Suppressor macrophage treated with lipopolysaccharide for 4 hours (primary cell): Measurements from ENCODE around the gene RASAL1.

ENCODE experiments used
- DNase-seq: peaks from one replicate; pipeline ENCODE4 v3.0.0-alpha.2; 2020

RASAL1 gene

DNA sequence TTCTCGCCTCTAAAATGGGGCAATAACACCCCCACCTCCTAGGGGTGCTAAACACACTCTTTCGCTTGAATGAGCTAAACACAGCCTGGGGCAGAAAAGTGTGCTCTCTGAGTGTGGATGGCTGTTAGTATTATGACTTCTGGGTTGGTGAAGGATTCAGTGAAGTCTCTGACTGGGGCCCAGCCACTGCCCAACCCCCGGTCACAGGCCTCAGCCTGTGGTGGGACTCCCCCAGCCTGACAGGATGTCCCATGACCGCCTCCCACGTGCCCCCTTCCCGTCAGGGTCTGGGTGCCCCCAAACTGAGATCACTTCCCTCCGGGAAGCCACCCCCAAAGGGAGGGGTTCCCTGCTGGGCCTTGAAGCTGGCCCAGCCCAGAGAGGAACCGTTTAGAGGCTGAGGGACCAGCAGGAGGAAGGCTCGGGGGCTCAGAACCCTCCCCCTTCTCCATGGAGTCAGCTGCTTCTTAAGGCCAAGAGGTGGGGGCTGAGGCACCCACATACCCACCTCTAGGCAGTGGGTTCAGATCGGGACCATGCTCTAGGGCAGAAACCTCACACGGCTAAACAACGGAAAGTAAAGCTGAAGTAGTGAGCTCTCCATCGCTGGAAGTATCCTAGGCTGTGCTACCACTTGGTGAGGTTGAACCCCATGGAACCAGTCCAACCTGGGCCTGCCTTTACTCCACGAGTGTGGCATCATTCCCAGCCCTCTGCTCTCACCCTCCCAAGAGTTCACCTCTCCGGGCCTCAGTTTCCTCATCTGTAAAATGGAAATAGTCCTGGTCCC is 65.2 kb downstream of the RASAL1 start:
- DNase-seq = peak; percentile 92

GRCh38 chr12:113069751-113070116 is 65.8 kb downstream of the RASAL1 start:
- DNase-seq = no peak

DNA sequence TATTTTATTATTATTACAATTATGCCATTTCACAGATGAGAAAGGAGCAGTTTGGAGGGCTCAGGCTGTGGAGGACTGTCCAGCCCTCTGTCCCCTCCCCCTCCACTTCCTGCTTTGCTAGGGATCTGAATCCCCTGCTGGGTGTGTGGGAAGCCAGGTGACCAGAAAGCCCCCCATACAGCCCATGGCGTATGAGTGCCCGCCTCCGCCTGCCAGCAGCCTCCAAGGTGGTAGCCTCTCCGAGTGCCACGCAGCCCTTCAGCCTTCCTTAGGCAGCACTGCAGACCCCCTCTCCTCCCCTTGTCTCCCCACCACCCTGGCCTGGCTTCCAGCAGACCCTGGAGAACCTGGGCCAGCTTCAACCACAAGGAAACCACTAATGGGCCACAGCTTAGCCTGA is 66.4 kb downstream of the RASAL1 start:
- DNase-seq = no peak

- DNase-seq = no peak
Measured at GRCh38 chr12:113067987-113068935, 67.3 kb downstream of the RASAL1 start.

DNA sequence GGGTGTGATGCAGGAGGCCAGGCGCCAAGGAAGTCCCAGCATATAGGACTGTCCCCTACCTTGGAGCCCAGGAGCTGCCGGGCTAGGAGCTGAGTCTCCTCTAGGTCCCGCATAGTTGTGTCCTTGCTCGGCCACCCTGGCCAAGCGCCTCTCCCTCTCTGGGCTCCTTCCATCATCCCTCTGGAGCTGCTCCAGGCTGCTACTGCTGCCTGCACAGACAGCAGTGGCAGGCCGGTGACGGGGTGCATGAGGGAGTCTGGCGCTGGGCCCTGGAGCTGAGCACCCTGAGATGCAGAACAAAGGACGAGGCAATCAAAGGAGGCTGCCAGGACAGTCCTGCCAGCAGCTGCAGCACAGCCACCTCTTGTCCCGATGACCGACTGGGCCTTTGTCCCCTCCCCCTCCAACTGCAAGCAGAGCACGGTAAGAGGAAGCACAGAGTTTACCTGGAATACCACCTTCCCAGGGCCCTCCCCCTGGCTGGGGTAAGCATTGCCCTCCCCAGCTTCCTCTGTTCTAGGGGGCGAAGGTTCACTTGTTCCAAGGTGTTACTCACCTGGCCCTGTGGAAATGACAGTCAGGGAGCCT is 68.7 kb downstream of the RASAL1 start:
- no peak for DNase-seq

- DNase-seq = no peak
Measured at GRCh38 chr12:113065126-113066007, 70.2 kb downstream of the RASAL1 start.

DNA sequence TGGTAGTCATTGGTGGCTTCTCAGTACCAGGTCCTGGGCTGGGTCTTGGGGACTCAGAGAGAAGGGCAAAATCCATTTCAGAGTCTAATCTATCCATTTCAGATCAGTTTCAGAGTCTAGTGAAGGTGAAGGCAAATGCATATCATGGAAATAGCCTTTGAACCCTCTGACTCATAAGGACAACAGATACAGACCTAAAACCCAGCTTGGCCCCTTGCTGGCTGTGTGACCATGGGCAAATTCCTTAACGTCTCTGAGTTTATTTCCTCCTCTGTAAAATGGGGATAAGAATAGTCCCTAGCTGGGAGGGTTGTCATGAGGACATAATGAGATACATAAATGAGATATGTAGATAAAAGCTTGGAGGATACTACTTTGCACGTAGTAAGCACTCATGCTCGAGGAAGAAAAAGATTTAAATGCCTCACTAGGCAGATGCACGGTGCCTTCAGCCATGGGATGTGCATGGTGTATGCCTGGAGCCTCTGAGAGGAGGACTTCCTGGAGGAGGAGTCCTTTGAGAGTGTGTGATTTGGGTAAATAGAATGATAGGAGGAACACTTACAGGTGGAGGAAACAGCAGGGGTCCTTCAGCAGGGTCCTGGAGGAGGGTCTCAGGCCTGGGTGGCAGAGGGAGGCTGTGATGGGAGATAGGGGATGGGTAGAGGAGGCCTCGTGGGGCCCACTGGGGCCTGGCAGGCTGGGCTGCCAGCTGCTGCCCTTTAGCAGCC is 71.0 kb downstream of the RASAL1 start:
- no peak for DNase-seq

DNA sequence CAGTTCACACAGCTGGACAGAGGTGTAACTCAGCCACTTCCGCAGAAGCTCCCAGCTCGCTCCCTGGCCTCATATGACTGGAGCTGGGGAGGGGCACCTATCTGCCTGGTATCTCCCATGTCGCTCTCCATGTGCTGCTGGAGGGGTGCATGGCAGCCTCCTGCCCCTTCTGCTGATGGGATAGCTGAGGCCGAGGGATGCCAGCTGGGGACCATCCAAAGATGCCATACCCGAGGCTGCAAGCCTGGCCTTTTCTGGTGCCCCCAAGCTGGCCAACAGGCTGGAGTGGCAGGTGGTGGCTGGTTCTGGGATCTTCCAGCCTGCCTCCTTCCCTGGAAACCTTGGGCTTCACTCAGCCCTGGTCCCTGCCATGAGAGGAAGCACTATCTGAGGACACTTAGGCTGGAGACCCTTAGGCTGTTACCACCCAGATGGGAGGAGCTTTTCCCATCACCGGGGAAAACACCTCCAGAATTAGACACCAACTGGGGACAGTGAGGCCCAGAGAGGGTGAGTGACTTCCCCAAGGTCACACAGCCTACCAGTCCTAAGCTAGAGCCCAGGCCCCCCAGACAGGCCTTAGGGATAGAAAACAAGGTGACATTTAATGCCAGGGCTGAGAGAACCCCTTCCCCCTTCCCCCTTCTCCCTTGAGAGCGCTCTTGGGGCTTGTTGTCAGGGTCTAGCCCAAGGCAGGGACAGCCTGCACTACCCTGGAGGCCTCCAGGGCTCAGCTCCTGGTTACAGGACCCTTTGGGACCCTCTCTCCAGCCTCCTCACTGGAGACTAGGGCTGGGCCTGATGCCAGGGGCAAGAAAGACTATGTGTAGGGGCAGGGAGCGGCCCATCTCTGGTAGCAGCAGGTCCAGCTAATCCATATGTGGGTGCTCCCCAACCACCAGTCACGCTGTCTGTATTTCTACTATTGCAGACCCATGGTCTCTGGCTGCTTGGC is 71.9 kb downstream of the RASAL1 start:
- no peak for DNase-seq

- DNase-seq = peak; percentile 55
Measured at GRCh38 chr12:113062502-113063395, 72.8 kb downstream of the RASAL1 start.

GRCh38 chr12:113061061-113061694 is 74.4 kb downstream of the RASAL1 start:
- no peak for DNase-seq

DNA sequence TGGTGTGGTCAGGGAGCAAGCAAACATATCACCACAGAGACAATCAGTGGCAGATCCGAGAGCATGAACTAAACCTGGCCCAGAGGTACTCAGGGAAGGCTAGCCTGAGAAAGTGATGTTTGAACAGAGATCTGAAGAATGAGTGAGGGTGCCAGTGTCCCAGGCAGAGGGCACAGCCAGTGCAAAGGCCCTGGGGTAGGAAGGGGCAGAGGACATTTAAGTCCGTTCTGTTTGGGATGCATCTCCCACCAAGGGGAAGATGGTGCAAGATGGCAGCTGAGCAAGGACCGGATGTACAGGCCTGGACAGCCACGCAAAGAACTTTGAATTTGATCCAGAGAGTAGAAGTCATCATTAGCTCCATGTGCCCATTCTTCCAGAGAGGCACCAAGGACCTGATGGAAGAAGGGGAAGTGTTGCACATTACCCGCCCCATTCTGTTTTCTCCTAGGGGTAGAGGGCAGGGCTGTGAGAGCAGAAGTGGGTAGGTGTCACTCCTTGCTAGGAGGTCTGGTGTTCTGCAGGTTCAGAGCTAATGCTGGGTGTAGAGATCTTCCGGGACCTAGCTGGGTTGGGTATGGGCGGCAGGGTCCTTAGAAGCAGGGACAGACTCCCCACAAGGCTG is 75.1 kb downstream of the RASAL1 start:
- no peak for DNase-seq

GRCh38 chr12:113059071-113059595 is 76.4 kb downstream of the RASAL1 start:
- no peak for DNase-seq

GRCh38 chr12:113058553-113058952 is 77.0 kb downstream of the RASAL1 start:
- DNase-seq = no peak

DNA sequence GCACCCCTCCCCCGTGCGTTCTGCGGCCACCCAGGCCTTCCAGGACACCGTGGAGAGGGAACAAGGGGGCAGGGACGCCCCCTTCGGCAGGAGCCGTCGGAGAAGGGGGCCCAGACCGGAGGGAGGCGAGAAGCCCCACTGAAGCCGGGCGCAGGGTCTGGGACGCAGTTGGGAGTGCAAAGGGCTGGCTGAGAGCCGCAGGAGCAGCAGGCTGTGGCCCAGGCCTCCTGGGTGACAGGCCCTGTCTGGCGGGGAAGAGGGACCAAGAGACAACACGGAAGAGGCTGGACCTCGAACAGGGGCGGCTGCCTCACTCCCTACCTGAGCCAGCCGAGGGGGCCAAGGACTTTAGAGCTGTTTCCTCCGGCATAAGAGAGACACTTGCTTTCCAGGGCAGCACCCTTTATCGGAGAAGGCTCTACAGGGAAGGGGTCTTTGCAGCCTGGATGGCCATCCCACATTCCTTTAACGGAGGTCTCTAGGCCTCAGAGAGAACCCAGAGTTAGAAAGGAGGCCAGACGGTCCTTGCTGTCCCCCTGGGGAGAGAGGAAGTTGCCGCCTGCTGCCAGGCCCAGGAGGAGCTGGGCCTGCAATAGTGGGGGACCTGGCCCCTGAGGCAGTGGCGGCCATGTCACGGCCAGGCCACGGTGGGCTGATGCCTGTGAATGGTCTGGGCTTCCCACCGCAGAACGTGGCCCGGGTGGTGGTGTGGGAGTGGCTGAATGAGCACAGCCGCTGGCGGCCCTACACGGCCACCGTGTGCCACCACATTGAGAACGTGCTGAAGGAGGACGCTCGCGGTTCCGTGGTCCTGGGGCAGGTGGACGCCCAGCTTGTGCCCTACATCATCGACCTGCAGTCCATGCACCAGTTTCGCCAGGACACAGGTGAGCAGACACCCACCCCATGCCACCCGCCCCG is 77.7 kb downstream of the RASAL1 start:
- no peak for DNase-seq

- no peak for DNase-seq
Measured at GRCh38 chr12:113056631-113057488, 78.7 kb downstream of the RASAL1 start, which contains the start of gene DTX1. Gene DTX1 (plus strand): TSS chr12:113056730. CDS start chr12:113058193, 1,463 bp downstream.

- DNase-seq = no peak
Measured at GRCh38 chr12:113056381-113056630, 79.3 kb downstream of the RASAL1 start.
